H9 (cell line): ENCODE results near the gene CCDC170. TPM values are rescaled to one million over a fixed set of nuclear protein-coding genes. Genes with fewer than 3 reads are reported as not detected.

Experiments
- DNase-seq: peaks from one replicate; pipeline ENCODE4 v3.0.0-alpha.2; 2017
- H2AFZ ChIP-seq: one replicate; pipeline ENCODE4 v1.6.1; 2013; ENCODE audit warnings: mild to moderate bottlenecking, low read length, control low read depth, moderate library complexity
- H2AK5ac ChIP-seq: 2 replicates; pipeline ENCODE4 v1.6.1; 2013; ENCODE audit warnings: low read length, control low read depth, mixed read lengths; ENCODE audit not compliant: insufficient read length
- H2BK120ac ChIP-seq: one replicate; pipeline ENCODE4 v1.6.1; 2013; ENCODE audit warnings: low read depth, mild to moderate bottlenecking, low read length, control low read depth, inconsistent platforms; ENCODE audit not compliant: poor library complexity, severe bottlenecking
- H2BK12ac ChIP-seq: 2 replicates; pipeline ENCODE4 v1.6.1; 2013; ENCODE audit warnings: low read length, control low read depth, mixed read lengths, low read depth; ENCODE audit not compliant: insufficient read length
- H2BK15ac ChIP-seq: 2 replicates; pipeline ENCODE4 v1.6.1; 2013; ENCODE audit warnings: low read depth, low read length, control low read depth
- H2BK20ac ChIP-seq: one replicate; pipeline ENCODE4 v1.6.1; 2013; ENCODE audit warnings: low read depth, mild to moderate bottlenecking, low read length, control low read depth, inconsistent platforms; ENCODE audit not compliant: poor library complexity, severe bottlenecking
- H2BK5ac ChIP-seq: 2 replicates; pipeline ENCODE4 v1.6.1; 2013; ENCODE audit warnings: low read length, control low read depth, mixed read lengths; ENCODE audit not compliant: insufficient read length
- H3K14ac ChIP-seq: 2 replicates; pipeline ENCODE4 v1.6.1; 2013; ENCODE audit warnings: low read length, control low read depth; ENCODE audit not compliant: insufficient read depth
- H3K18ac ChIP-seq: 2 replicates; pipeline ENCODE4 v1.6.1; 2013; ENCODE audit warnings: low read depth, mild to moderate bottlenecking, mixed read lengths, low read length, control low read depth; ENCODE audit not compliant: insufficient read length
- H3K23ac ChIP-seq: 2 replicates; pipeline ENCODE4 v1.6.1; 2013; ENCODE audit warnings: low read length, control low read depth, mixed read lengths, low read depth; ENCODE audit not compliant: insufficient read length
- H3K23me2 ChIP-seq: 2 replicates; pipeline ENCODE4 v1.6.1; 2013; ENCODE audit warnings: low read depth, mild to moderate bottlenecking, mixed read lengths, low read length, control low read depth; ENCODE audit not compliant: insufficient read length, poor library complexity, severe bottlenecking
- H3K27ac ChIP-seq: 2 replicates; pipeline ENCODE4 v1.5.1; 2013; ENCODE audit warnings: low read length, control low read depth, mixed read lengths, low read depth; ENCODE audit not compliant: insufficient read length
- H3K27me3 ChIP-seq: 2 replicates; pipeline ENCODE4 v1.6.1; 2013; ENCODE audit warnings: low read length, control low read depth, inconsistent platforms; ENCODE audit not compliant: insufficient read depth
- H3K4ac ChIP-seq: 2 replicates; pipeline ENCODE4 v1.6.1; 2013; ENCODE audit warnings: low read depth, mild to moderate bottlenecking, control low read depth, inconsistent platforms, low read length, moderate library complexity
- H3K4me1 ChIP-seq: 2 replicates; pipeline ENCODE4 v1.6.1; 2013; ENCODE audit warnings: low read length, control low read depth, inconsistent platforms; ENCODE audit not compliant: insufficient read depth
- H3K4me2 ChIP-seq: 2 replicates; pipeline ENCODE4 v1.6.1; 2013; ENCODE audit warnings: low read length, control low read depth, mixed read lengths; ENCODE audit not compliant: insufficient read length, insufficient read depth
- H3K56ac ChIP-seq: 2 replicates; pipeline ENCODE4 v1.6.1; 2013; ENCODE audit warnings: low read depth, mild to moderate bottlenecking, mixed read lengths, low read length, control low read depth; ENCODE audit not compliant: insufficient read length
- H3K79me1 ChIP-seq: 2 replicates; pipeline ENCODE4 v1.6.1; 2013; ENCODE audit warnings: low read depth, mild to moderate bottlenecking, moderate library complexity, low read length, control low read depth, inconsistent platforms; ENCODE audit not compliant: insufficient read depth, poor library complexity, severe bottlenecking
- H3K79me2 ChIP-seq: 2 replicates; pipeline ENCODE4 v1.6.1; 2013; ENCODE audit warnings: low read length, control low read depth, inconsistent platforms; ENCODE audit not compliant: insufficient read depth
- H3K9ac ChIP-seq: 2 replicates; pipeline ENCODE4 v1.6.1; 2013; ENCODE audit warnings: low read length, control low read depth, mixed read lengths; ENCODE audit not compliant: insufficient read length; ENCODE audit errors: extremely low read depth
- H3K9me3 ChIP-seq: one replicate; pipeline ENCODE4 v1.6.1; 2013; ENCODE audit warnings: low read depth, low read length, inconsistent platforms; ENCODE audit not compliant: control insufficient read depth
- H3T11ph ChIP-seq: one replicate; pipeline ENCODE4 v1.6.1; 2013; ENCODE audit warnings: mild to moderate bottlenecking, low read length, control low read depth, inconsistent platforms
- H4K20me1 ChIP-seq: one replicate; pipeline ENCODE4 v1.6.1; 2013; ENCODE audit not compliant: control insufficient read depth, insufficient read length, insufficient read depth
- H4K5ac ChIP-seq: 2 replicates; pipeline ENCODE4 v1.6.1; 2013; ENCODE audit warnings: low read depth, mild to moderate bottlenecking, mixed read lengths, low read length, control low read depth; ENCODE audit not compliant: insufficient read length
- H4K8ac ChIP-seq: replicated peaks from 2 replicates; pipeline ENCODE4 v1.6.1; 2013; ENCODE audit warnings: low read length, control low read depth, mixed read lengths, low read depth; ENCODE audit not compliant: insufficient read length
- H4K91ac ChIP-seq: 2 replicates; pipeline ENCODE4 v1.6.1; 2013; ENCODE audit warnings: low read depth, mild to moderate bottlenecking, moderate library complexity, mixed read lengths, low read length, control low read depth; ENCODE audit not compliant: insufficient read length
- H3K27ac Mint-ChIP-seq, 3 experiments: 2 replicates in 2 of 3; 3 replicates in 1 of 3; pipeline ENCODE4 v1.8.0; 2020 to 2021; ENCODE audit warnings: mixed read lengths in 3 of 3, mild to moderate bottlenecking in 1 of 3, moderate library complexity in 1 of 3
- H3K27me3 Mint-ChIP-seq: 2 replicates; pipeline ENCODE4 v1.8.0; 2021; ENCODE audit warnings: low read depth, mild to moderate bottlenecking, moderate library complexity, mixed read lengths
- H3K36me3 Mint-ChIP-seq, 3 experiments: 2 replicates in 2 of 3; 3 replicates in 1 of 3; pipeline ENCODE4 v1.8.0; 2020 to 2021; ENCODE audit warnings: low read depth in 3 of 3, mixed read lengths in 3 of 3; ENCODE audit not compliant: insufficient read depth in 1 of 3
- H3K4me1 Mint-ChIP-seq, 2 experiments: 2 replicates each; pipeline ENCODE4 v1.8.0; 2020; ENCODE audit warnings: mixed read lengths in 2 of 2
- H3K4me3 Mint-ChIP-seq, 2 experiments: 2 replicates in 1 of 2; 3 replicates in 1 of 2; pipeline ENCODE4 v1.8.0; 2020 to 2021; ENCODE audit warnings: mild to moderate bottlenecking in 2 of 2, mixed read lengths in 2 of 2, moderate library complexity in 1 of 2
- H3K9me3 Mint-ChIP-seq, 2 experiments: 2 replicates in 1 of 2; 3 replicates in 1 of 2; pipeline ENCODE4 v1.8.0; 2020; ENCODE audit warnings: mild to moderate bottlenecking in 2 of 2, mixed read lengths in 2 of 2, moderate library complexity in 1 of 2
- WGBS: extraction: QIAGEN DNeasy Blood & Tissue Kit; methylation state at CpG from one replicate; pipeline ENCODE4 v1.1.7; 2013; ENCODE audit warnings: missing lambda C conversion rate, low lambda C conversion rate, mixed read lengths; ENCODE audit not compliant: insufficient read length; ENCODE audit errors: extremely low coverage; 5-methylcytosine and 5-hydroxymethylcytosine counted together
- total RNA-seq: library from RNA; stranded (reverse); gene quantifications from 2 replicates; pipeline ENCODE4 v1.2.1, GENCODE V29; 2021
- TF ChIP-seq, protein P1 (sequence below): fragments of 200-600 bp; sonication (generic); conservative IDR thresholded peaks from 3 replicates; pipeline ENCODE4 v1.8.0; 2021; ENCODE audit warnings: antibody characterized with exemption, mild to moderate bottlenecking

The CCDC170 gene
- total RNA-seq, 1 experiment from 2014 or later, result 0.07 TPM

DNA sequence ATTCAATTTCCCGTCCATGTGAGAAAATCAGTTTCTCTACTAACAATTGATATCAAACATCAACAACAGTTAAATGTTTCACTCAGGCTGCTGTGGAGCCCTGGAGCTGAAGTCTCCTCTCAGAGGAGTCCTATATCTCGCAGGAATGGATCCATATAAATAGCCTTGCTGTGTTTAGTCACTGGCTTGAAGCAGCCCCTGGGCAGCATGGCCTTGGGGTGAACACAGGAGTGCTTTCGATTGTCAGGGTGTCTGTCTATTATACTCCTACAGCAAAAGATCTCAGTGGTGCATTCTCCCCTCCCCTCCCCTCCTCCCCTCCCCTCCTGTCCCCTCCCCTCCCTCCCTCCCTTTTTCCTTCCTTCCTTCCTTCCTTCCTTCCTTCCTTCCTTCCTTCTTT lies 141.9 kb downstream of the CCDC170 start:
- no peak overlapping the region for H4K91ac ChIP-seq
- no peak overlapping the region for H2BK20ac ChIP-seq

More for the DNA sequence above, 141.9 kb downstream of the CCDC170 start:
- no peaks in the 10 kb centered on the region for H3K4me1 Mint-ChIP-seq
- H3K18ac ChIP-seq, result no peak overlapping the region
- H2AFZ ChIP-seq, result no peak overlapping the region
- no peaks in the 10 kb centered on the region for H3K79me1 ChIP-seq
- no peak overlapping the region for H3K4ac ChIP-seq
- H4K8ac ChIP-seq, result no peak overlapping the region
- no peaks in the 10 kb centered on the region for H3K79me2 ChIP-seq
- H3K23ac ChIP-seq, result no peak overlapping the region
- no peak overlapping the region for H2BK5ac ChIP-seq
- H3K36me3 Mint-ChIP-seq, result no peaks in the 10 kb centered on the region
- H4K5ac ChIP-seq, result no peak overlapping the region
- TF ChIP-seq, protein P1, sequence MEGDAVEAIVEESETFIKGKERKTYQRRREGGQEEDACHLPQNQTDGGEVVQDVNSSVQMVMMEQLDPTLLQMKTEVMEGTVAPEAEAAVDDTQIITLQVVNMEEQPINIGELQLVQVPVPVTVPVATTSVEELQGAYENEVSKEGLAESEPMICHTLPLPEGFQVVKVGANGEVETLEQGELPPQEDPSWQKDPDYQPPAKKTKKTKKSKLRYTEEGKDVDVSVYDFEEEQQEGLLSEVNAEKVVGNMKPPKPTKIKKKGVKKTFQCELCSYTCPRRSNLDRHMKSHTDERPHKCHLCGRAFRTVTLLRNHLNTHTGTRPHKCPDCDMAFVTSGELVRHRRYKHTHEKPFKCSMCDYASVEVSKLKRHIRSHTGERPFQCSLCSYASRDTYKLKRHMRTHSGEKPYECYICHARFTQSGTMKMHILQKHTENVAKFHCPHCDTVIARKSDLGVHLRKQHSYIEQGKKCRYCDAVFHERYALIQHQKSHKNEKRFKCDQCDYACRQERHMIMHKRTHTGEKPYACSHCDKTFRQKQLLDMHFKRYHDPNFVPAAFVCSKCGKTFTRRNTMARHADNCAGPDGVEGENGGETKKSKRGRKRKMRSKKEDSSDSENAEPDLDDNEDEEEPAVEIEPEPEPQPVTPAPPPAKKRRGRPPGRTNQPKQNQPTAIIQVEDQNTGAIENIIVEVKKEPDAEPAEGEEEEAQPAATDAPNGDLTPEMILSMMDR, result no peak
- no peak overlapping the region for H2BK12ac ChIP-seq
- no peaks in the 10 kb centered on the region for H4K20me1 ChIP-seq
- no peaks in the 10 kb centered on the region for H3K4me1 ChIP-seq
- H3K56ac ChIP-seq, result no peak overlapping the region
- H2AK5ac ChIP-seq, result no peak overlapping the region
- no peak overlapping the region for H3K14ac ChIP-seq
- H3K27me3 Mint-ChIP-seq, result no peaks in the 10 kb centered on the region
- H3K9me3 ChIP-seq, result no peaks in the 10 kb centered on the region
- H2BK15ac ChIP-seq, result no peak overlapping the region
- H3T11ph ChIP-seq, result no peak overlapping the region
- no peak overlapping the region for H3K4me3 Mint-ChIP-seq
- H3K9me3 Mint-ChIP-seq, result no peaks in the 10 kb centered on the region; a peak in 1 of 5 replicates
- H3K27ac ChIP-seq, result no peak overlapping the region
- WGBS, result no CpG with 5 or more reads among the region's 3 CpGs
- H2BK120ac ChIP-seq, result no peak overlapping the region
- H3K27me3 ChIP-seq, result no peaks in the 10 kb centered on the region
- H3K9ac ChIP-seq, result no peak overlapping the region
- no peaks in the 10 kb centered on the region for H3K23me2 ChIP-seq
- no peak overlapping the region for H3K27ac Mint-ChIP-seq
- DNase-seq, result no peak
- H3K4me2 ChIP-seq, result no peak overlapping the region
